Astrocyte (in vitro differentiated cells and primary cell): ENCODE data around the gene KLHL17. TPM values are rescaled to one million over a fixed set of nuclear protein-coding genes. Genes with fewer than 3 reads are reported as not detected.

ENCODE experiments used
- DNase-seq: peaks from one replicate; pipeline ENCODE4 v3.0.0-alpha.2; 2010; ENCODE audit warnings: low read depth
- FAIRE-seq: peaks from 2 replicates; lab custom pipeline; 2011; peaks lifted over from hg19 to GRCh38; lab: Jason Lieb, UNC
- H2AFZ ChIP-seq: 2 replicates; pipeline ENCODE4 v1.6.0; 2012; ENCODE audit warnings: low read depth, low read length, inconsistent platforms
- H3K27ac ChIP-seq: 2 replicates; pipeline ENCODE4 v1.5.1; 2011; ENCODE audit warnings: low read depth, low read length, inconsistent platforms
- H3K27me3 ChIP-seq: 2 replicates; pipeline ENCODE4 v1.6.0; 2011; ENCODE audit warnings: low read length, inconsistent platforms; ENCODE audit not compliant: insufficient read depth
- H3K36me3 ChIP-seq: 2 replicates; pipeline ENCODE4 v1.5.1; 2011; ENCODE audit warnings: low read length, inconsistent platforms; ENCODE audit not compliant: insufficient read depth
- H3K4me1 ChIP-seq: 2 replicates; pipeline ENCODE4 v1.5.1; 2011; ENCODE audit warnings: low read length, inconsistent platforms; ENCODE audit not compliant: insufficient read depth
- H3K4me2 ChIP-seq: 2 replicates; pipeline ENCODE4 v1.6.0; 2012; ENCODE audit warnings: low read length, inconsistent platforms
- H3K4me3 ChIP-seq: 2 replicates; pipeline ENCODE4 v1.5.1; 2011; ENCODE audit warnings: low read depth, mild to moderate bottlenecking, low read length, inconsistent platforms; ENCODE audit not compliant: insufficient read depth
- H3K79me2 ChIP-seq: 2 replicates; pipeline ENCODE4 v1.6.0; 2012; ENCODE audit warnings: mild to moderate bottlenecking, low read length, inconsistent platforms; ENCODE audit not compliant: insufficient read depth
- H3K9ac ChIP-seq: 2 replicates; pipeline ENCODE4 v1.6.0; 2012; ENCODE audit warnings: mild to moderate bottlenecking, low read length, inconsistent platforms
- H3K9me3 ChIP-seq: 2 replicates; pipeline ENCODE4 v1.5.1; 2012; ENCODE audit warnings: low read depth, mild to moderate bottlenecking, low read length, inconsistent platforms; ENCODE audit not compliant: insufficient read depth
- H4K20me1 ChIP-seq: 2 replicates; pipeline ENCODE4 v1.6.0; 2012; ENCODE audit warnings: low read length, inconsistent platforms; ENCODE audit not compliant: insufficient read depth
- H3K27ac Mint-ChIP-seq: one replicate; pipeline ENCODE4 v1.8.0; 2021; ENCODE audit warnings: mild to moderate bottlenecking, mixed read lengths; ENCODE audit not compliant: unreplicated experiment
- H3K27me3 Mint-ChIP-seq: one replicate; pipeline ENCODE4 v1.8.0; 2021; ENCODE audit warnings: low read depth, mixed read lengths; ENCODE audit not compliant: unreplicated experiment
- H3K36me3 Mint-ChIP-seq: one replicate; pipeline ENCODE4 v1.8.0; 2021; ENCODE audit warnings: low read depth, mixed read lengths; ENCODE audit not compliant: unreplicated experiment
- H3K4me1 Mint-ChIP-seq: one replicate; pipeline ENCODE4 v1.8.0; 2021; ENCODE audit warnings: low read depth, mixed read lengths; ENCODE audit not compliant: unreplicated experiment
- H3K4me3 Mint-ChIP-seq: one replicate; pipeline ENCODE4 v1.8.0; 2021; ENCODE audit warnings: mild to moderate bottlenecking, moderate library complexity, mixed read lengths; ENCODE audit not compliant: unreplicated experiment
- H3K9me3 Mint-ChIP-seq: one replicate; pipeline ENCODE4 v1.8.0; 2021; ENCODE audit warnings: mild to moderate bottlenecking, mixed read lengths; ENCODE audit not compliant: unreplicated experiment
- EZH2 ChIP-seq: IDR thresholded peaks from 2 replicates; pipeline ENCODE4 v1.6.1; 2012; ENCODE audit warnings: mild to moderate bottlenecking, low read length, inconsistent platforms; ENCODE audit not compliant: insufficient read depth
- total RNA-seq: library from RNA; stranded (reverse); gene quantifications from 2 replicates; pipeline ENCODE4 v1.2.1, GENCODE V29; 2021
- TF ChIP-seq, protein P1 (sequence below): IDR thresholded peaks from 2 replicates; pipeline ENCODE4 v1.5.1; 2011; ENCODE audit warnings: low read depth, mild to moderate bottlenecking, inconsistent platforms, low read length, moderate library complexity; ENCODE audit not compliant: insufficient read depth

KLHL17 gene
- total RNA-seq, 1 donor from 2014 or later = 25.9 TPM

- H3K27me3 ChIP-seq = peaks cover 4% of the 10 kb centered on the region
- no peaks in the 10 kb centered on the region for H3K36me3 ChIP-seq
- Mint-ChIP-seq H3K4me1 (no peaks in the 10 kb centered on the region), H3K27me3 (peaks cover 38% of the 10 kb centered on the region), H3K4me3 (no peak overlapping the region), H3K9me3 (no peaks in the 10 kb centered on the region), H3K36me3 (peaks cover under 1% of the 10 kb centered on the region), H3K27ac (no peak overlapping the region)
- H2AFZ ChIP-seq = no peak overlapping the region
- H3K9me3 ChIP-seq = no peaks in the 10 kb centered on the region
- no peaks in the 10 kb centered on the region for H3K79me2 ChIP-seq
- no peak overlapping the region for H3K27ac ChIP-seq
- H3K9ac ChIP-seq = no peak overlapping the region
- H3K4me1 ChIP-seq = no peaks in the 10 kb centered on the region
- no peak for TF ChIP-seq EZH2
- TF ChIP-seq, protein P1, sequence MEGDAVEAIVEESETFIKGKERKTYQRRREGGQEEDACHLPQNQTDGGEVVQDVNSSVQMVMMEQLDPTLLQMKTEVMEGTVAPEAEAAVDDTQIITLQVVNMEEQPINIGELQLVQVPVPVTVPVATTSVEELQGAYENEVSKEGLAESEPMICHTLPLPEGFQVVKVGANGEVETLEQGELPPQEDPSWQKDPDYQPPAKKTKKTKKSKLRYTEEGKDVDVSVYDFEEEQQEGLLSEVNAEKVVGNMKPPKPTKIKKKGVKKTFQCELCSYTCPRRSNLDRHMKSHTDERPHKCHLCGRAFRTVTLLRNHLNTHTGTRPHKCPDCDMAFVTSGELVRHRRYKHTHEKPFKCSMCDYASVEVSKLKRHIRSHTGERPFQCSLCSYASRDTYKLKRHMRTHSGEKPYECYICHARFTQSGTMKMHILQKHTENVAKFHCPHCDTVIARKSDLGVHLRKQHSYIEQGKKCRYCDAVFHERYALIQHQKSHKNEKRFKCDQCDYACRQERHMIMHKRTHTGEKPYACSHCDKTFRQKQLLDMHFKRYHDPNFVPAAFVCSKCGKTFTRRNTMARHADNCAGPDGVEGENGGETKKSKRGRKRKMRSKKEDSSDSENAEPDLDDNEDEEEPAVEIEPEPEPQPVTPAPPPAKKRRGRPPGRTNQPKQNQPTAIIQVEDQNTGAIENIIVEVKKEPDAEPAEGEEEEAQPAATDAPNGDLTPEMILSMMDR = no peak
- no peak for DNase-seq
- H3K4me2 ChIP-seq = no peak overlapping the region
- no peak overlapping the region for H3K4me3 ChIP-seq
- H4K20me1 ChIP-seq = no peaks in the 10 kb centered on the region
- FAIRE-seq = no peak
Observed at GRCh38 chr1:980602-981395, 20.4 kb downstream of the KLHL17 start.

GRCh38 chr1:981491-981954 is 21.1 kb downstream of the KLHL17 start:
- Histone ChIP-seq H3K9me3 (no peaks in the 10 kb centered on the region), H3K27ac (no peak overlapping the region), H3K36me3 (no peaks in the 10 kb centered on the region), H3K79me2 (no peaks in the 10 kb centered on the region), H4K20me1 (no peaks in the 10 kb centered on the region), H3K4me1 (no peaks in the 10 kb centered on the region), H3K4me2 (no peak overlapping the region), H3K9ac (no peak overlapping the region), H2AFZ (no peak overlapping the region), H3K27me3 (peaks cover 4% of the 10 kb centered on the region), H3K4me3 (no peak overlapping the region)
- Mint-ChIP-seq H3K27ac (no peak overlapping the region), H3K36me3 (no peaks in the 10 kb centered on the region), H3K27me3 (peaks cover 42% of the 10 kb centered on the region), H3K4me3 (no peak overlapping the region), H3K4me1 (no peaks in the 10 kb centered on the region), H3K9me3 (no peaks in the 10 kb centered on the region)
- TF ChIP-seq EZH2 = no peak
- TF ChIP-seq, protein P1 = no peak
- FAIRE-seq = no peak
- no peak for DNase-seq

DNA sequence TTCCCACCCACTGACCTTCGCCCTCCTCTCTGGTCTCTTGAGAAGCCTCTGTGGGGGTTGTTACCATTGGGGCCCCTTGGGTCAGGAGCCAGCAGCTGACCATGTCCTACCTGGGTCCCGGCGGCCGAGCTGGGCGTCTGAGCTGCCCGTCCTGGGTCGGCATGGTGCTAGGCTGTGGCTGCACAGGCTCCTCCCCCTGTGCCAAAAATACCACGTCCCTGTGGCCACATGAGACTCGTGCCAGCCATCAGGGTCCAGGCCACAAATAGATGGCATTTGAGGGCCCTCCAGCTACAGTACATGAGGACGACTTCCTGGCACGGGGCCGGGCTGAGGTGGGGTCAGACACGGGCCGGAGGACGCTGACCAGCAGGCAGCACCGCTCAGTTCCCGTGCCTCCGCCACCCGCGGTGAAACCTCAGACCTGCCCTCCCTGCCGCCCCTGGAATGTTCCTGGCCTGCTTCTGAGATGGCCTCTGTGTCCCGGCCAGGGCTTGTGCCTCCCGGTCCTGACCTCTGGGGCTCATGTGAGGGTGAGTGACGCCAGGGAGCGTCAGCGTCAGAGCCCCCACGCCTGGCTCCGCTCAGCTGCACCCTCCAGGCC is 21.7 kb downstream of the KLHL17 start, which contains the start of gene PERM1:
Gene PERM1, minus strand, starts transcription at position 139 of the 604 bp plus-strand sequence. CDS start 1,064 bp downstream, outside the sequence.
- no peak within 1 kb of the TSS for H3K4me3 Mint-ChIP-seq
- no peak within 1 kb of the TSS for H3K4me3 ChIP-seq
- no peaks in the 10 kb centered on the region for H3K9me3 ChIP-seq
- no peak for TF ChIP-seq EZH2
- TF ChIP-seq, protein P1 = no peak
- H3K27ac ChIP-seq = no peak within 1 kb of the TSS
- H3K9me3 Mint-ChIP-seq = no peaks in the 10 kb centered on the region
- no peak within 1 kb of the TSS for H3K27ac Mint-ChIP-seq
- peaks cover 4% of the 10 kb centered on the region for H3K27me3 ChIP-seq
- H3K4me1 Mint-ChIP-seq = no peaks in the 10 kb centered on the region
- H3K9ac ChIP-seq = no peak within 1 kb of the TSS
- peaks cover 44% of the 10 kb centered on the region for H3K27me3 Mint-ChIP-seq
- H3K4me2 ChIP-seq = no peak within 1 kb of the TSS
- no peaks in the 10 kb centered on the region for H3K79me2 ChIP-seq
- DNase-seq (no peak), FAIRE-seq (no peak)
- no peaks in the 10 kb centered on the region for H3K4me1 ChIP-seq
- H4K20me1 ChIP-seq = no peaks in the 10 kb centered on the region
- H2AFZ ChIP-seq = no peak within 1 kb of the TSS
- no peaks in the 10 kb centered on the region for H3K36me3 ChIP-seq
- H3K36me3 Mint-ChIP-seq = no peaks in the 10 kb centered on the region
